GM12875 (cell line): ENCODE results near the gene PROB1.

Experiments used
- H3K4me3 ChIP-seq: one replicate; pipeline ENCODE4 v1.5.1; 2011; ENCODE audit warnings: low read depth, low read length, control low read depth
- CTCF ChIP-seq: IDR thresholded peaks from 2 replicates; pipeline ENCODE4 v1.5.1; 2011; ENCODE audit warnings: low read depth, mild to moderate bottlenecking, control low read depth, inconsistent platforms, low read length, moderate library complexity, borderline replicate concordance; ENCODE audit not compliant: insufficient read depth

PROB1 gene

GRCh38 chr5:139430015-139430414 is 35.1 kb upstream of the PROB1 start:
- no peak overlapping the region for H3K4me3 ChIP-seq
- TF ChIP-seq CTCF, result no peak

- H3K4me3 ChIP-seq, result no peak overlapping the region
- no peak for TF ChIP-seq CTCF
These were observed 31.4 kb upstream of the PROB1 start for GRCh38 chr5:139426203-139426885.

- no peak overlapping the region for H3K4me3 ChIP-seq
- TF ChIP-seq CTCF, result no peak
These were observed 30.6 kb upstream of the PROB1 start for GRCh38 chr5:139425497-139425896.

- H3K4me3 ChIP-seq, result no peak overlapping the region
- peak; percentile 75 for TF ChIP-seq CTCF
These were observed 27.5 kb upstream of the PROB1 start for GRCh38 chr5:139422307-139422893.

DNA sequence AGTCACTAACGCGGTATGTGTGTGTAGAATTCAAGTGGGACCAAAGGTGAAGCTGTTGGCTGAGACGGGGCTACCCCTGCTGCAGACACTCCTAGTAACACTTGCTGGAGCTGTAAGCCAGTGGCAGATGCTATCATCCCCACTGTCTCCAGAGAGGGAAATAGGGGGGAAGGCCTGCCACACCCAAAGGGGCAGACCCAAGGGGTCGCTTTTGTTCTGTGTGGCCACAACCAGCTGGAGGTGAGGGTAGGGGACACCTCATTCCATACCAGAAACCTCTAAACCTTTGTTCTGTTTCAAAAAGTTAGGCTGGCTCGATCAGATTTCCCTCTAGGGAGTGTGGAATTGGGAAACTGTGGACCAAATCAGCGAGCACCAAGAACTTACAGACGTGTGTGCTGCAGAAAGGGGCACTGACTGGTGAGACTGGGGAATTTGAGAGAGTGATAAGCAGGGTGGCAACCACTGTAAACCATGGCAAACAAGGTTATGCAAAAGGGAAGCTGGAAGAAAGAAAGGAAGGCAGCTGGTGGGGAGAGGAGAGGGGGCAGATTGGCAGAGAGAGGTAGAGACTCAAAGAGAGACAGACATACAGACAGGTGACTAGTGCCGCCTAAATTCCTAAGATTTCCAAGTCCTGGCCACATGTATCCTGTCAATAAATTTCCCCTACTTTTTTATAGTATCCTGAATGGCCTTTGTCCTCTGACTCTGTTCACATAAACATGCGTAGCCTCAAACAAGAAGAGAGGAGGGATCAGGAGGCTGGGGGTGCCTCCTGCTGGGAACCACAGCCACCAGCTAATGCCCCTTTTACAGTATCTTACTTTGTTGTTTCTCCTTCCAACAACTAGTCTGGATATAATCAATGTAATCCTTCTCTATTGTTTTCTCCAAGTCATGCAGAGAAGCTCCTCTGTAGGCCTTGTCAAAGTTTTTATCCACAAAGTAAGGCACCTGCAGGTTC is 24.6 kb upstream of the PROB1 start:
- H3K4me3 ChIP-seq, result no peak overlapping the region
- no peak for TF ChIP-seq CTCF

GRCh38 chr5:139418793-139419192 is 23.9 kb upstream of the PROB1 start:
- no peak overlapping the region for H3K4me3 ChIP-seq
- no peak for TF ChIP-seq CTCF

GRCh38 chr5:139417214-139417613 is 22.3 kb upstream of the PROB1 start:
- no peak for TF ChIP-seq CTCF
- H3K4me3 ChIP-seq, result no peak overlapping the region
